ENCODE measurements around the gene C1D. TPM values are rescaled to one million over a fixed set of nuclear protein-coding genes. Genes with fewer than 3 reads are reported as not detected.

The C1D gene
- total RNA-seq, 4 donors from 2014 or later = 7.1 to 35.3 (median 10.6) TPM

GRCh38 chr2:68032702-68033101 lies 30.1 kb downstream of the C1D start:
- no peak overlapping the region for H3K4me3 ChIP-seq
- H3K27me3 ChIP-seq = no peaks in the 10 kb centered on the region
- no peak for TF ChIP-seq POLR2A (IDR thresholded peaks at IDR 0.05)
- no peak for TF ChIP-seq CTCF (IDR thresholded peaks at IDR 0.05)

GRCh38 chr2:68031542-68032160 lies 31.2 kb downstream of the C1D start:
- no peak for DNase-seq
- H3K27me3 ChIP-seq = no peaks in the 10 kb centered on the region
- no peak overlapping the region for H3K4me3 ChIP-seq
- TF ChIP-seq POLR2A (IDR thresholded peaks at IDR 0.05) (no peak), CTCF (IDR thresholded peaks at IDR 0.05) (peak in 5 of 6 experiments; percentile 53 to 77 (median 70))
- H3K4me1 ChIP-seq = no peaks in the 10 kb centered on the region
- H3K9me3 ChIP-seq = no peaks in the 10 kb centered on the region
- no peaks in the 10 kb centered on the region for H3K36me3 ChIP-seq
- H3K27ac ChIP-seq = no peak overlapping the region

More at GRCh38 chr2:68032702-68033101, 30.1 kb downstream of the C1D start:
- no peaks in the 10 kb centered on the region for H3K4me1 ChIP-seq
- H3K27ac ChIP-seq = no peak overlapping the region
- no peak for DNase-seq
- no peaks in the 10 kb centered on the region for H3K9me3 ChIP-seq
- H3K36me3 ChIP-seq = no peaks in the 10 kb centered on the region

GRCh38 chr2:68031043-68031442 lies 31.8 kb downstream of the C1D start:
- Histone ChIP-seq H3K27ac (no peak overlapping the region), H3K27me3 (no peaks in the 10 kb centered on the region), H3K4me3 (no peak overlapping the region), H3K36me3 (no peaks in the 10 kb centered on the region), H3K9me3 (no peaks in the 10 kb centered on the region), H3K4me1 (no peaks in the 10 kb centered on the region)
- DNase-seq = no peak
- TF ChIP-seq POLR2A (IDR thresholded peaks at IDR 0.05) (no peak), CTCF (IDR thresholded peaks at IDR 0.05) (no peak)

- no peak overlapping the region for H3K27ac ChIP-seq
- DNase-seq = no peak
- H3K36me3 ChIP-seq = no peaks in the 10 kb centered on the region
- H3K4me1 ChIP-seq = no peaks in the 10 kb centered on the region
- no peaks in the 10 kb centered on the region for H3K27me3 ChIP-seq
- no peaks in the 10 kb centered on the region for H3K9me3 ChIP-seq
- H3K4me3 ChIP-seq = no peak overlapping the region
- TF ChIP-seq POLR2A (IDR thresholded peaks at IDR 0.05) = no peak
- no peak for TF ChIP-seq CTCF (IDR thresholded peaks at IDR 0.05)
Measured at GRCh38 chr2:68030529-68030928, 32.3 kb downstream of the C1D start.

GRCh38 chr2:68027959-68028358 lies 34.8 kb downstream of the C1D start:
- H3K4me1 ChIP-seq = no peaks in the 10 kb centered on the region
- H3K9me3 ChIP-seq = no peaks in the 10 kb centered on the region
- H3K36me3 ChIP-seq = no peaks in the 10 kb centered on the region
- DNase-seq = no peak
- H3K4me3 ChIP-seq = no peak overlapping the region
- H3K27ac ChIP-seq = no peak overlapping the region
- no peaks in the 10 kb centered on the region for H3K27me3 ChIP-seq
- TF ChIP-seq POLR2A (IDR thresholded peaks at IDR 0.05) (no peak), CTCF (IDR thresholded peaks at IDR 0.05) (no peak)

GRCh38 chr2:68024450-68024849 lies 38.4 kb downstream of the C1D start:
- Histone ChIP-seq H3K27ac (no peak overlapping the region), H3K27me3 (no peaks in the 10 kb centered on the region), H3K4me3 (no peak overlapping the region), H3K9me3 (no peaks in the 10 kb centered on the region), H3K4me1 (no peaks in the 10 kb centered on the region), H3K36me3 (no peaks in the 10 kb centered on the region)
- DNase-seq = no peak
- TF ChIP-seq CTCF (IDR thresholded peaks at IDR 0.05) (no peak), POLR2A (IDR thresholded peaks at IDR 0.05) (no peak)
